IPS-18a (cell line): ENCODE measurements around the gene MED9.

Experiments used
- H3K27ac ChIP-seq: one replicate; pipeline ENCODE4 v1.5.1; 2013; ENCODE audit warnings: low read length
- H3K27me3 ChIP-seq: one replicate; pipeline ENCODE4 v1.6.1; 2013; ENCODE audit warnings: mild to moderate bottlenecking, low read length; ENCODE audit not compliant: control insufficient read depth, insufficient read depth
- H3K36me3 ChIP-seq: one replicate; pipeline ENCODE4 v1.6.1; 2013; ENCODE audit warnings: low read depth, low read length; ENCODE audit not compliant: control insufficient read depth
- H3K4me1 ChIP-seq: one replicate; pipeline ENCODE4 v1.6.1; 2013; ENCODE audit warnings: low read depth, low read length; ENCODE audit not compliant: control insufficient read depth
- H3K4me3 ChIP-seq: one replicate; pipeline ENCODE4 v1.5.1; 2013; ENCODE audit warnings: low read length
- H3K9ac ChIP-seq: one replicate; pipeline ENCODE4 v1.6.1; 2013; ENCODE audit warnings: mild to moderate bottlenecking, low read length, moderate library complexity
- H3K9me3 ChIP-seq: one replicate; pipeline ENCODE4 v1.6.1; 2013; ENCODE audit warnings: low read depth, low read length; ENCODE audit not compliant: control insufficient read depth

MED9 gene

GRCh38 chr17:17492571-17492970, 15.8 kb downstream of the MED9 start:
- Histone ChIP-seq H3K36me3 (peaks cover 16% of the 10 kb centered on the region), H3K9me3 (no peaks in the 10 kb centered on the region), H3K9ac (no peak overlapping the region), H3K27ac (no peak overlapping the region), H3K4me1 (peaks cover 13% of the 10 kb centered on the region), H3K27me3 (peaks cover 30% of the 10 kb centered on the region), H3K4me3 (no peak overlapping the region)

DNA sequence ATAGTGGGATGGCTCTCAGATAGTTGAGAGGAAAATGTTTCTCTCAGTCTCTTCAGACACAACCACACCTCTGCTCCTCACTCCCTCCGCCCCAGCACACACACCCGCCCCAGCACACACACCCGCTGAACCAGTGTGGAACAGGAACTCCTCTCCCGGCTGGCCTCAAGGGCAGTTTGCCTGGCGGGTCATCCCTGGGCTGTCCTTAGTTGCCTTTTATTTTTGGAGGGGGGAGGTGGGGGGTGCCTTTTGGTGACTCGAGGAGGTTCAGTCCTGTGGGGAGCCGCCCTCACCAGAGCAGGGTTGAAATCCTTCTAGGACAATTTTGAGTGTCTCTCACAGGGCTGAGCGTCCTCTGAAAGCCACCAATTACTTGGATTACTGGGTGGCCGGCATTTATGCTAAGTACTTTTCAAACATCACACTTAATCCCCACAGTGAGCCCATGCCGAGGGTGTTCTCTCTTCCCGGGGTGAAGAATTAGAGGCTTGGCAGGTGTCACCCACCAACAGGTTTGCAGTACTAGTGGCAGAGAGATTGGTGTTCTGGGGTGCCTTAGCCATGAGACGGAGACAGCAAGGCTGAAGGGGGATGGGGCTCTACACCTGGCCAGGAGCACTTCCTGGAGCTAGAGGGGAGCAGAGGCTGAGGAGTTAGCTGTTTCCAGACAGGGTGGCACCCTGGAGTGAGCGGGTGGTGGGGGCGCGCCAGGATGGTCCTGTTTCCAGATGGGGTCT, 16.6 kb downstream of the MED9 start:
- Histone ChIP-seq H3K27ac (no peak overlapping the region), H3K4me3 (no peak overlapping the region), H3K9ac (no peak overlapping the region), H3K36me3 (peaks cover 9% of the 10 kb centered on the region), H3K9me3 (no peaks in the 10 kb centered on the region), H3K4me1 (peaks cover 13% of the 10 kb centered on the region), H3K27me3 (peaks cover 30% of the 10 kb centered on the region)

- Histone ChIP-seq H3K4me1 (peaks cover 13% of the 10 kb centered on the region), H3K9ac (no peak overlapping the region)
Measured at GRCh38 chr17:17493986-17494466, 17.2 kb downstream of the MED9 start.

GRCh38 chr17:17494499-17494869, 17.7 kb downstream of the MED9 start:
- no peaks in the 10 kb centered on the region for H3K9me3 ChIP-seq
- H3K27me3 ChIP-seq = peaks cover 30% of the 10 kb centered on the region
- no peak overlapping the region for H3K9ac ChIP-seq
- peaks cover 13% of the 10 kb centered on the region for H3K4me1 ChIP-seq
- H3K36me3 ChIP-seq = peaks cover 9% of the 10 kb centered on the region
- peak overlapping the region; percentile 61 for H3K4me3 ChIP-seq
- H3K27ac ChIP-seq = no peak overlapping the region

More at GRCh38 chr17:17493986-17494466, 17.2 kb downstream of the MED9 start:
- H3K27me3 ChIP-seq = peaks cover 30% of the 10 kb centered on the region
- H3K27ac ChIP-seq = no peak overlapping the region
- H3K36me3 ChIP-seq = peaks cover 9% of the 10 kb centered on the region
- no peaks in the 10 kb centered on the region for H3K9me3 ChIP-seq
- H3K4me3 ChIP-seq = peak overlapping the region; percentile 61

DNA sequence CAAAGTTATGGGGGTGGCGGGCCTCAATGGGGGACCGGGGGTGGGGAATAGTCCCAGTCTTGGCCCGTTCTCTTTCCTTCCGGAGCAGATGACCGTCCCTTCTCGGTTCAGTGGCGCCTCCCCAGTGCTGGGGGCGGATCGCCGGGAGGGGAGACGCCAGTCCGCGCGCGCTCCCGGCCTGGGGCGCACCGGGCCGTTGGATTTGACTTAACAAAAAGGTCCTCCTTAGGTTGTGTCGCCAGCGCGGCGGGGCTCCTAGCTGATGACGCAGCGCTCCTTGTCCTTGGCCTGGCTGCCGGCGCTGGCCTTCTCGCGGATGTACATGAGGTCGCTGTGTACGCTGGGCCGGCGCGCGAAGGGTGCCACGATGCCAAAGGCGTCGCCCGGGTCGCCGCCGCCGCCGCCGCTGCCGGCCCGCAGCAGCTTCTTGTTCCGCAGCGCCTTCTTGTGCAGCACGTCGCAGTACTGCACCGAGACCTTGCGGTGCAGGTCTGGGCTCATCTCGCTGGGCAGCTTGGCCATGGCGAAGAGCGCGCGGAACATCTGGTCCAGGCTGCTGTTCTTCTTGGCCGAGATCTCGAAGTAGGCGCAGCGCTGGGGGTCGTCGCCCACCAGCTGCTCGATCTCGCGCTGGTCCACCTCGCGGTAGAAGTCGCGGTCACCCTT, 18.2 kb downstream of the MED9 start:
- Histone ChIP-seq H3K27ac (no peak overlapping the region), H3K27me3 (peaks cover 30% of the 10 kb centered on the region), H3K9me3 (no peaks in the 10 kb centered on the region), H3K4me1 (peaks cover 13% of the 10 kb centered on the region), H3K4me3 (peak overlapping the region; percentile 61), H3K36me3 (peaks cover 9% of the 10 kb centered on the region), H3K9ac (no peak overlapping the region)

DNA sequence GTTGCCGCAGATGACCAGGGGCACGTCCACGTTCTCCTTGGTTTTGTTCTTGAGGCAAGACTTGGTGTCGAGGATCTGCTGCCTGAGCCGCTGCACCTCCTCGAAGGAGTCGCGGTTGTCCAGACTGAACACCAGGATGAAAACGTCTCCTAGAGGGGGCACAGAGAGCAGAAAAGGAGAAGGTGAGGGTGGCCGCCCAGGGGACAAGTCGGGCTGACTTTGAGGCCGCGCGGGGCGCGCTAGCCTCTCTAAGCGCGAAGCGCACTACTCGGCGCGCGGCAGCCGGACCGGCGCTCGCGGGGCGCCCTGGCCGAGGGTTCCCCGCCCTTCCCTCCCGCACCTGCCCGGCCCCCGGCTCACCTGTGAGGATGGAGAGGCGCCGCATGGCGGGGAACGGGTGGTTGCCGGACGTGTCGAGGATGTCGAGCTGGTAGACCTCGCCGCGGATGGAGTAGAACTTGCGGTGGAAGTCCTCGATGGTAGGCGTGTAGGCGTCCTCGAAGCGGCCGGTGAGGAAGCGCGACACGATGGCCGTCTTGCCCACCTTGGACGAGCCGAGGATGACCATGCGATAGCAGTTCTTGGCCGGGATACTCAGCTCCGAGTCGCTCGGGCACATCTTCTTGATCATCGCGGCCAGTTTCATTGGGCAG, 18.9 kb downstream of the MED9 start:
- H3K27me3 ChIP-seq = peaks cover 30% of the 10 kb centered on the region
- no peak overlapping the region for H3K27ac ChIP-seq
- H3K9ac ChIP-seq = peak overlapping the region; percentile 35
- H3K4me3 ChIP-seq = peak overlapping the region; percentile 61
- H3K9me3 ChIP-seq = no peaks in the 10 kb centered on the region
- peaks cover 9% of the 10 kb centered on the region for H3K36me3 ChIP-seq
- H3K4me1 ChIP-seq = peaks cover 13% of the 10 kb centered on the region

DNA sequence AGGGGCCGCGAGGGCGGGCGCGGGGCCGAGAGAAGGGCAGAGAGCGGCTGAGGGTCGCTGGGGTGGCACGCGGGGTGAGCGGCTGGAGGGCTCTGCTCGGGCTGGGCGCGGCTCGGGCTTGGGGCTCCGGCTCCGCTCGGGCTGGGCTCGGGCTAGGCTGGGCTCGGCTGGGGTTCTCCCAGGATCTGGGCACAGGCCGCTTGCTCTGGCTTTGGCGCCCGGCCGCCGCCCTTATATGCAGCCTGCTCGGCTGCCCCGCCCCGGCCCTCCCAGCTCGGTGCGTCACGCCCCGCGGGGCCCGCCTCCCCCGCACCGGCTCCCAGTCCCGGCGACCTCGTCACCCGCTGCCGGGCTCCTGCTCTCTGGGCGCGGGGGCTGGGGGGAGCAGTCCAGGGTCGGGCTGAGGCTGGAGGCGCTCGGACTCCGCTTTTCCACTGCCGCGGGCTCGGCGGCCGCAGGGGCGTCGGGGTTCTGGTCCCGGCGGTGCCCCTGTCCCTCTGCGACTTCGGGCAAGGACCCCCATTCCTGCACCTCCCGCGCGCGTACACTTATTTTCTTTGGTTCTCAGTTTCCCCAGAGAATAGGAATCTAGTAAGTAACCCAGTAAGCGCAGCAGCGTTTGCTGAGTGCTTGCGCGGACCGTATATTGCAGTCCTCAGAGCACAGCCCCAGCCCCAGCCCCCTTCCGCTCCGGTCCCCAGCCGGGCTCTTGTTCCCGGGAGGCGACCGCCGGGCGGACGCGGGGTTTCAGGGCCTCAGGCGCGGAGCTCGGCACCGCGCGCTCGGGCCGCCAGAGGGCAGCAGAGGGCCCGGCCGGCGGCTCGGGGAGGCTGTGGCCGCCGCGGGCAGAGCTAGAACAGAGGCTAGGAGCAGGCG, 19.6 kb downstream of the MED9 start, which contains the start of gene RASD1:
RASD1 (minus strand) TSS at position 207 of the 876 bp plus-strand sequence. CDS start 214 bp downstream, outside the sequence.
- Histone ChIP-seq H3K36me3 (peaks cover 4% of the 10 kb centered on the region), H3K4me3 (peak within 1 kb of the TSS; percentile 78), H3K9ac (peak within 1 kb of the TSS; percentile 35), H3K27ac (no peak within 1 kb of the TSS), H3K4me1 (peaks cover 13% of the 10 kb centered on the region), H3K27me3 (peaks cover 30% of the 10 kb centered on the region), H3K9me3 (no peaks in the 10 kb centered on the region)

- Histone ChIP-seq H3K27ac (no peak overlapping the region), H3K4me3 (peak overlapping the region; percentile 16), H3K9ac (no peak overlapping the region), H3K27me3 (peaks cover 30% of the 10 kb centered on the region), H3K9me3 (no peaks in the 10 kb centered on the region), H3K36me3 (no peaks in the 10 kb centered on the region), H3K4me1 (peaks cover 13% of the 10 kb centered on the region)
Measured at GRCh38 chr17:17497065-17497844, 20.5 kb downstream of the MED9 start.

- no peak overlapping the region for H3K9ac ChIP-seq
- peaks cover 10% of the 10 kb centered on the region for H3K4me1 ChIP-seq
- no peak overlapping the region for H3K27ac ChIP-seq
- no peak overlapping the region for H3K4me3 ChIP-seq
- peaks cover 30% of the 10 kb centered on the region for H3K27me3 ChIP-seq
- H3K9me3 ChIP-seq = no peaks in the 10 kb centered on the region
- no peaks in the 10 kb centered on the region for H3K36me3 ChIP-seq
Measured at GRCh38 chr17:17497845-17498520, 21.2 kb downstream of the MED9 start.
